Mammary epithelial cell (primary cell): ENCODE data around the gene SEC14L6.

Experiments
- CTCF ChIP-seq, 2 donors: IDR thresholded peaks in 1 of 2; conservative IDR thresholded peaks in 1 of 2; 2 replicates each; pipeline ENCODE4 v1.5.1; 2011 to 2012; ENCODE audit warnings: inconsistent platforms in 2 of 2, low read length in 2 of 2, mild to moderate bottlenecking in 2 of 2, control low read depth in 1 of 2, low read depth in 1 of 2; ENCODE audit not compliant: insufficient read depth in 1 of 2; ENCODE audit errors: extremely low read depth in 1 of 2
- EZH2 ChIP-seq: IDR thresholded peaks from 2 replicates; pipeline ENCODE4 v1.6.1; 2012; ENCODE audit warnings: low read length, inconsistent platforms, borderline replicate concordance

DNA sequence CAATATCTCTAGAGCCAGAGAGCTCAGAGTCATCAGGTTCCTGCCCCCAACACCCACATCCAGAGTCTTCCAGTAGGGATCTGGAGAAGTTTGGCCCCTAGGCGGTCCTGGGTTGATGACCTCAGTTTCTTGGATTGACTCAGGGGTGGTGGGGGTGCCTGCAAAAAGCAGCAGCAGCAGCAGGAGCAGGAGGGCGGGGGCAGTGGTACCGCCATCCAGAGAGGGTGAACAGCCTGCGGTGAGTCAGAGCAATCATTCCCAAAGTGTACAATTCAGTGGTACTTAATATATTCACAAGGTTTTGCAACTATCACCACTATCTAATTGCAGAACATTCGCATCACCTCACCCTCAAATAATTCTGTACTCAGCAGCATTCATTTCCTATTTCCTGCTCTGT lies 64.8 kb downstream of the SEC14L6 start:
- no peak for TF ChIP-seq CTCF (conservative IDR thresholded peaks at IDR 0.05 in 1 of 2, IDR thresholded peaks at IDR 0.05 in 1 of 2; ENCODE audit: extremely low read depth in 1 of 2, insufficient read depth in 1 of 2, low read depth in 1 of 2, low read length in 2 of 2)
- no peak for TF ChIP-seq EZH2
